Measurements from ENCODE around the gene PRSS57. TPM values are rescaled to one million over a fixed set of nuclear protein-coding genes. Genes with fewer than 3 reads are reported as not detected.

The PRSS57 gene
- polyA plus RNA-seq, 1 donor (not counting 4 experiments of a cell fraction or from before 2014, with no cell fraction given), result not detected

GRCh38 chr19:663682-664117 is 31.6 kb downstream of the PRSS57 start:
- no peak for DNase-seq (ENCODE audit: low read depth, low spot score)
- dilution Hi-C loops (cut with MboI; ENCODE audit: extremely low pct_ligation_motif_present, low sequenced_read_pairs), result no loop called here
- peaks cover 43% of the 10 kb centered on the region for H3K79me2 ChIP-seq (ENCODE audit: control insufficient read depth, insufficient read depth, low read length)
- H3K4me1 ChIP-seq (ENCODE audit: control insufficient read depth, extremely low read depth, insufficient read depth, low read length), result peaks cover 43% of the 10 kb centered on the region
- H3K9me1 ChIP-seq (ENCODE audit: control insufficient read depth, extremely low read depth, insufficient read depth, low read length), result peaks cover 2% of the 10 kb centered on the region
- peaks cover under 1 to 2% of the 10 kb centered on the region in 2 experiments for H3K36me3 ChIP-seq (ENCODE audit: control insufficient read depth in 2 of 2, extremely low read depth in 1 of 2, insufficient read depth in 2 of 2, low read length in 2 of 2)
- peak overlapping the region; percentile 46 to 70 (median 70) for H3K4me3 ChIP-seq (ENCODE audit: control insufficient read depth in 2 of 3, extremely low read depth in 1 of 3, insufficient read depth in 2 of 3, low read depth in 1 of 3, low read length in 3 of 3)
- peak overlapping the region; percentile 87 for H2AFZ ChIP-seq (ENCODE audit: control insufficient read depth, low read length)
- no peak for TF ChIP-seq CTCF (optimal IDR thresholded peaks at IDR 0.05 in 1 of 3, IDR thresholded peaks at IDR 0.05 in 1 of 3, conservative IDR thresholded peaks at IDR 0.05 in 1 of 3; ENCODE audit: extremely low read depth in 1 of 3, insufficient read depth in 2 of 3, low read length in 3 of 3)
- TF ChIP-seq EZH2 (IDR thresholded peaks at IDR 0.05; ENCODE audit: low read length), result no peak
- no peaks in the 10 kb centered on the region for H3K27me3 ChIP-seq (ENCODE audit: control insufficient read depth, extremely low read depth, insufficient read depth, low read length)
- H3K4me2 ChIP-seq (ENCODE audit: control insufficient read depth, extremely low read depth, insufficient read depth, low read depth, low read length), result peak overlapping the region; percentile 82
- FAIRE-seq, result no peak
- peaks cover 27% of the 10 kb centered on the region for H4K20me1 ChIP-seq (ENCODE audit: control insufficient read depth, extremely low read depth, insufficient read depth, low read length)
- peak overlapping the region; percentile 69 for H3K27ac ChIP-seq (ENCODE audit: control insufficient read depth, insufficient read depth, low read length)
- no peaks in the 10 kb centered on the region for H3K9me3 ChIP-seq (ENCODE audit: control insufficient read depth, low read depth, low read length)
- H3K9ac ChIP-seq (ENCODE audit: control insufficient read depth, extremely low read depth, insufficient read depth, low read length), result peak overlapping the region; percentile 86

DNA sequence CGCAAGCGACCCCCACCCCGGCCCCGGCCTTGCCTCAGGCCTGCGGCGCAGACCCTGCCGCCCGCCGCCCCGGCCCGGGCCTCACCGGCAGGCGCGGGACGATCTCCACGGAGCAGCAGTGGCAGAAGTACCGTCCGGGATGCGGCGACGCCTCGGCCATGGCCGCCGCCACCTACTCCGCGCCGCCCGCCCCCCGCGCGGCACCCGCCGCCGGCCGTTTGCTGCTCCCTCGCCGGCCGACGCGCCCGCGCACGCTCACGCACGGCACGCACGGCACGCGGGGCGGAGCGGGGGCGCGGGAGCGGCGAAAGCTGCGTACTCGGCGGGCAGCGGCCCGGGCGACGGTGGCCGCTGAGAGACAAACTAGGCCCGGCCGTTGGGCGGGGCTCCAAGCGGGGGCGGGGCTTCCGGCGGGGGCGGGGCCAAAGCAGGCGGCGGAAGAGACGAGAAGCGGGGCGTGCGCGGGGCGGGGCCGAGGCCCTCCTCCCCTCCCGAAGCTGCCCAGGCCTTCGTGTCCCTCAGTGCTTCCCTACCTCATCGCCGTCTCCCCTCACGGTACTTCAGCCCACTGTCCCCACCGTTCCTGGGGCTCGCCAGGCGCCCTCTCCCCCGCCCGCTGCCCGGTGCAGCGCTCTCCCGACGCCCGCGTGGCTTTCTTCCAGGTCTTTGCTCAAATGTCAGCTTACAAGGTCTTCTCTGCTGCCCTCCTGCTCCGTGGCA is 32.1 kb downstream of the PRSS57 start, which contains the start of gene RNF126:
Gene RNF126 (minus strand): TSS at position 253 of the 720 bp plus-strand sequence. CDS start 93 bp downstream, at position 160.
- Histone ChIP-seq H4K20me1 (ENCODE audit: control insufficient read depth, extremely low read depth, insufficient read depth, low read length) (peaks cover 32% of the 10 kb centered on the region), H3K27me3 (ENCODE audit: control insufficient read depth, extremely low read depth, insufficient read depth, low read length) (no peaks in the 10 kb centered on the region), H3K4me2 (ENCODE audit: control insufficient read depth, extremely low read depth, insufficient read depth, low read depth, low read length) (peak within 1 kb of the TSS; percentile 99), H3K4me3 (ENCODE audit: control insufficient read depth in 2 of 3, extremely low read depth in 1 of 3, insufficient read depth in 2 of 3, low read depth in 1 of 3, low read length in 3 of 3) (peak within 1 kb of the TSS; percentile 84 to 96 (median 85)), H3K4me1 (ENCODE audit: control insufficient read depth, extremely low read depth, insufficient read depth, low read length) (peaks cover 48% of the 10 kb centered on the region), H3K36me3 (ENCODE audit: control insufficient read depth in 2 of 2, extremely low read depth in 1 of 2, insufficient read depth in 2 of 2, low read length in 2 of 2) (peaks cover 3 to 8% of the 10 kb centered on the region in 2 experiments), H3K27ac (ENCODE audit: control insufficient read depth, insufficient read depth, low read length) (peak within 1 kb of the TSS; percentile 96), H2AFZ (ENCODE audit: control insufficient read depth, low read length) (peak within 1 kb of the TSS; percentile 87), H3K9me3 (ENCODE audit: control insufficient read depth, low read depth, low read length) (no peaks in the 10 kb centered on the region), H3K9me1 (ENCODE audit: control insufficient read depth, extremely low read depth, insufficient read depth, low read length) (peaks cover 6% of the 10 kb centered on the region), H3K9ac (ENCODE audit: control insufficient read depth, extremely low read depth, insufficient read depth, low read length) (peak within 1 kb of the TSS; percentile 86), H3K79me2 (ENCODE audit: control insufficient read depth, insufficient read depth, low read length) (peaks cover 49% of the 10 kb centered on the region)
- no peak for DNase-seq (ENCODE audit: low read depth, low spot score)
- no peak for FAIRE-seq
- TF ChIP-seq CTCF (optimal IDR thresholded peaks at IDR 0.05 in 1 of 3, IDR thresholded peaks at IDR 0.05 in 1 of 3, conservative IDR thresholded peaks at IDR 0.05 in 1 of 3; ENCODE audit: extremely low read depth in 1 of 3, insufficient read depth in 2 of 3, low read length in 3 of 3), result no peak
- TF ChIP-seq EZH2 (IDR thresholded peaks at IDR 0.05; ENCODE audit: low read length), result no peak
- dilution Hi-C loops (cut with MboI; ENCODE audit: extremely low pct_ligation_motif_present, low sequenced_read_pairs), result no loop called here

Measured in keratinocyte (primary cell).